ENCODE results near the gene MACF1.

Gene MACF1

DNA sequence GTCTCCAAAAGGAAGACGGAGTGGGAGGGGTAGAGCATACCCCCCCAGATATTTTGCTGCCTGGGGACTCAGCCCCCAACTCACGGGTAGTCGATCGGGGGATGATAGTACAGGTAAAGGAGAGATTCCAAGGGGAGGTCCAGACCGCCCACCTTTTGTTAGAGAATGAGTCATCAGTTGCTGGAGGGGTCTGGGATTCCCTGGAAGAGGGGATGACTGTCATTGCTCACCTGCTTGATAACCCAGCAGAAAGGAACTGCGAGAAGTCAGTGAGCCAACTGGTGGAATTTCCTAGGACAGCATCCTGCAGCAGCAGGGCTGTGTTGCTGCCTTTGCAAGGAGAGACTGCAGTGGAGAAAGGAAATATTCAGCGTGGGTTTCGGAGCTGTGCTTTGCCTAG is 64.4 kb downstream of the MACF1 start:
- DNase-seq: no peak

DNA sequence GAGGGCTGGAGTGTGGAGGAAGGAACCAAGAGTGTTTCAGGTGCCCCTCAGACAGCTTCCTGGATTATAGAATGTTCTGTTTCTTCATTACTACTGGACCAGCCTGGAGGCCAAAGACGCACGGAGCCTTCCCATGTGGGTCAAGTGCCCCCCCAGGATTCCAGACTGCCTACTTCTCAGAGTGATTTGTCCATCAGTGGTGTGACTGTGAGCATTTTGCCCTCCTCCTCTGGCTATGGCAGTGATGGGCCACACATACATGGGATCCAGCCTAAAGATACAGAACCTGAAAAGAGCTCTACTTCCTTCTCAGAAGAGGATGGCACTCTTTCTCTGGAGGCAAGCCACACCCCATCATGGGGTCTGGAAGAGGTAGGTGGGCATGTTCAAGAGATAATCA is 64.9 kb downstream of the MACF1 start:
- no peak for DNase-seq

DNA sequence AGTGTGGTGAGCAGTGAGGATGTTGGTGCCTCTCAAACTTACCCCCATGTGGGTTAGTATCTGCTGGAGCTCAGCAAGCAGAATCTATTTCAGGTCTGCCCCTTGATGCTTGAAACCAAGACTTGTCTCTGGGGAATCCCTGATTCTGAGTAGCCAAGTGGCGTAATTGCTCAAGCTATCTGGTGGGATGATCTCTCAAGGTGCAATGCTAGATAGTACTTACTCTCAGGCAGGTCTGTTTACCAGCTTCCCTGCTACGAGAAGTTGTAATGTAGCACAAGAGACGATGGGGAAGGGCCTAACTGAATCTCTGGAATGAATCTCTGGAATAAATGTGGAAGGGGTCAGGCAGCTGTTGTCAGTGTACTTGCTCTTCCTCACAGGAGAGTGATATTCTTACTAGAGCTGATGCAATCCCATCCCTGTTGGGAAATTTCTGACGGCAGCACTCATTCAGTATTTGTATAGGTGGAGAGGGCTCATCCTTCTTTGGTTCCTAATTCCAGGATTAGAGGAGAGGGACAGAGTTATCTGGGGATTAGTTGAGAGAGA is 65.4 kb downstream of the MACF1 start:
- DNase-seq: peak; percentile 50

DNA sequence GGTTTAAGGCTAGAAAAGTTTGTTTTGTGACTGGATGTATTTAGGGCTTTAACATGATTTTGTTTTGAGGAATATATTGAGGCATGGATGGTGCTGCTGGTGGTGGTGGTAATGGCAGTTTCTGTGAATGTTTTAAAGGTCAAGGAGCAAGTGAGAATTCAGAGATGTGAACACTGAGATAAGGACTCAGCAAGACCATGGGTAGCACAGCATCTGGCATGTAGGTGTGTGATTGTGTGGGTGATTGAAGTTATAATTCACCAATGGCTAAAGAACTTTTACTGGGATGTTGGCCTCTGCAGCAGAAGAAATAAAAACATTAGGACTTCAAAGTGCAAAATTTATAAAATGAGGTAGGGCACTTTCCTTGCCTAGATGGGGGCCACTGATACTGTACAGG is 65.9 kb downstream of the MACF1 start:
- DNase-seq: no peak

DNA sequence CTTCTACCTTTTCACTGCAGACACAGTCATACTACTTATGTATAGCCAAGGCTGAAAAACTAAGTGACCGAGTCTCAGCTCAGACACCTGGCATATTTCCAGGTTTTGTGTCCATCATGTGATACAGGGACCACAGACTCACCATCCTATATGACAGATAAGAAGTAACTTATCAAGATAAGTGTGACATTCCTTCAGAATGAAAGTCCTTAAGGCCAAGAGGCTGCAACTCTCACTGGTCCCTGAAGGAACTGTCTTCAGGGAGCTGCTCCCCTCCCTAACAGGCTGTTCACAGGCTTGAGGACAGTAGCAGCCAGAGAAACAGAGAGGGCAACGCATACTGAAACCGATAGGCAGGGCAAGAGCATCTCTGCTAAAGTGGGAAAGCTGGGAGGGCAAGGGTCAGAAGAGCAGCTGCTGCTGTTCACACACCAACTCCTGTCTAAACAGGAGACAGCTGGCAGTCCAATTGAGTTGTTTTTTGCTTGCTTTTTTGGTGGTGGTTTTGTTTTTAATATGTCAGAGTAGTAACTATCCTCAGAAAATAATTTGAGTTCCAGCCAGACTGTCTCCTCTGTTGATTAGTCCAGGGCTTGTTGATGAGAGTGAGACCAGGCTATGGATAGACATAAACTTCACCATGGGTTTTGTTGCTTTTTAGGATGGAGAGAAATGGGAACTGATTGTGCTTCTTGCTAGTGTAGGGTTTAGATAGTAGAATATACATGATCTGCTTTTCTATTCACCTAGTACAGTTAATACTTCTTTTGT is 67.7 kb downstream of the MACF1 start:
- no peak for DNase-seq

DNA sequence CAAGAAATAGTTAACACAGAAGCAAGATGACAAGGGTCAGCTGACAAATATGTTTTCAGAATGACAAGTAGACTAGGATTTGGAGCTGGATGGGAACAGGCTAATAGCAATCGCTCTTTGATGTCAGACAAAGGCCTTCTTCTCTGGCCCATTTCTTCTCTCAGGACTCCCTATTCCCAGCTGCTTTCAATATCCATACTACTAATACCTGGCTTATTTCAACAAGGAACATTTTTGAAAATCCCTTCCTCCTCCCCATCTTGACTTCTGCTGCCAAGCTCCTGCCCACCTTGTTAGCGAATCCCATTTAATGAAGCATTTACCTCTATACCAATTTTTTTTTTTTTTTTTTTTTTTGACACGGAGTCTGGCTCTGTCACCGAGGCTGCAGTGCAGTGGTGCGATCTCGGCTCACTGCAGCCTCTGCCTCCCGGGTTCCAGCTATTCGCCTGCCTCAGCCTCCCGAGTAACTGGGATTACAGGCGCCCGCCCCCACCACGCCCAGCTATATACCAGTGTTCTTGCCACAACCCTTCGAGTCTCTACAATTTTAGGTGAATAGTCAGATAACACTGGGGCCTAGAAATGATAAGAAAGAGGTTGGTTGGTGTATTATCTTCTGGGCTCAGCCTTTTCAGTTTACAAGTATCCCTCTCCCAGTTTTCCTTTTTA is 68.4 kb downstream of the MACF1 start:
- DNase-seq: no peak

DNA sequence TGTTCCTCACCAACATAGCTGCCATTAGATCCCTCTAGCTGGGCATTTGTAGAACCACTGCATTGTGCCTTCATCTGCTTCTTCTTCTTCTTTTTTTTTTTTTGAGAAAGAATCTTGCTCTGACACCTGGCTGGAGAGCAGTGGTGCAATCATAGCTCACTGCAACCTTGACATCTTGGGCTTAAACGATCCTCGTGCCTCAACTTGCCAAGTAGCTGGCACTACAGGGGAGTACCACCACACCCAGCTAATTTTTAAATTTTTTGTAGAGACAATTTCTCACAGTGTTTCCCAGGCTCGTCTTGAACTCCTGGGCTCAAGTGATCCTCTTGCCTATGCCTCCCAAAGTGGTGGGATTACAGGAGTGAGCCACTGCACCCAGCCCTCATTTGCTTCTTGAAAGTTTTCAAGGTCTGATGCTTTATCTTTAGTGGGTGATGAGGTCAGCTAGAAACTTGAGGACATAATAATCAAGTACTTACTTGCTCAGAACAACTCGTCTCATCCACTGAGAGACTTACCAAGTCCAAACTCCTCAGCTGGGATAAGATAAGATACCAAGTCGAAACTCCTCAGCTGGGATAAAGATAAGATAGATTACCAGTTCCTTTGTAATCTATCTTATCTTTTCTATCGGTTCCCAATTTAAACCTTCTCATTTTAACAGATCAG is 71.5 kb downstream of the MACF1 start:
- DNase-seq: no peak

DNA sequence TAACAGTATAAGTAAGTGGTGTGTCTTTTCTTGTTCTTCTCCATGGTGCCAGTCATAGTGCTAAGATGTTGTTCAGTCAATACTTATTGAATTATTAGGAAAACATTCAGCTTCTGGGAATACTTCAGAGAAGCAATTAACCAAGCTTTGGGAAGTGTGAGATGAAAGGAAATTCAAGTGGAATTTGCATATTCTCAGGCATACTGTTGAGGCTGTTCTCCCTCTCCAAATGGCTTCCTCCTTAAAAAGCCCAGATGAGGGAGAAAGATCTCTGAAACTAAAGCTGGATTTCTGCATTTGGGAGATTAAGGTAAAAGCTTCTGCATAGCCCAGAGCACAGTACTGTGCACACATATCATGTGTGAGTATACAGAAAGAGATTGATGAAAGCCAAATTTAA is 73.4 kb downstream of the MACF1 start:
- DNase-seq: no peak

DNA sequence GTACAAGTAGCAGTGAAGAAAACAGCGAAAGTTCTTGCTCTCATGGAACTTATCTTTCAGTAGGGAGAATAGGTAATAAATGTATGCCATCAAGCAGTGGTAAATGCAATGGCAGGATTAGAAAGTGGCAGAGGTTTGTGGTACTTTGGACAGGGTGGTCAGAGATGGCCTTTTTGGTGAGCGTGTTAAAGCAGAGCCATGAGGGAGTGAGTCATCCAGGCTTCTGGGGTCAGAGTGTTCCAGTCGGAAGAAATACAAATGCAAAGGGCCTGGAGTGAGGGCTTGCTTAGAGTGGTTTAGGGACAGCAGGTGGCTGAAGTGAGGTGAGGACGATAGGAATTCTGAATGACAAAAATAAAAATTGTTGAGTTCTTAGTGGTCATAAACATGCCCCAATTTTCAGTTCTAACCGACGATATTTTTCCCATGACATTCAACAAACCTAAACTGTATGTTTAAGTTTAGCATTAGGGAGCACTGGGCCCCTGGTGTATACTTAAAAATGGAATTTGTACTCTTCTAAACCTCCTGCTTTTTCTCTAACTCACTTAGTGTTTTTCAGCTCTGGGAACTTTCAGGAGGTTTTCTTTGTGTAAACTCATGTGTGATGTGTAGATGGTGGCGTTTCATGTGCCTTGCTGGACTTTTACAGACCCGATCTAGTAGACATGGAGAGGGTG is 78.2 kb downstream of the MACF1 start:
- DNase-seq: no peak

DNA sequence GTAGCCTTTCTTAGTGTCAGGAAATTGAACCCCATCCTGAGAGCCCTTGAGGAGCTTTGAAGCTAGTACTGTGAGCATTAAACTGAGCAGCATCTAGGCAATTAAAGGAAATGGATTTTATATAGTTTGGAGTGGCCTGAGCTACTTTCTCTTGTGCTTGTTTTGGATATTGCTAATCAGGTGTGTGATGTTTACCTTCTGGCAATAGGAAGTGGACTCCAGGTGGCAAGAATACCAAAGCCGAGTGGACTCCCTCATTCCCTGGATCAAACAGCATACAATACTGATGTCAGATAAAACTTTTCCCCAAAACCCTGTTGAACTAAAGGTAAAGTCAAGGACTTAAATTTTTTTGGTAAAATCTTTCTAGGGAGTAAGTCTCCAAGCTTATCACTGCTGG is 79.4 kb downstream of the MACF1 start:
- no peak for DNase-seq

DNA sequence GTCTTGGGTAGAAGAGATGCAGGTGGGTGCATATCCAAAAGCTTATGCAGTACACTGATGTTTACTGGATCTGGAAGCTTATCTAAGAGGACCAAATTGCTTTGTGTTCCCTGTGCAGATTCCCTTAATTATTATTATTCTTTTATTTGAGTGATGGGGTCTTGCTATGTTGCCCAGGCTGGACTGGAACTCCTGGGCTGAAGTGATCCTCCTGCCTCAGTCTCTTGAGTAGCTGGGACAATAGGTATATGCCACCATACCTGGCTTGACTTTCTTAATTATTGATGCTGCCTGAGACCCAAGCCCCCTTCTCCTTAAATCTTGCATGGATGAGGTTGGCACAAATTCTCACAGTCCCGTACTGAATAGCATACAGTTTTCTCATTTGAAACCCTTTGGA is 83.0 kb downstream of the MACF1 start:
- no peak for DNase-seq

DNA sequence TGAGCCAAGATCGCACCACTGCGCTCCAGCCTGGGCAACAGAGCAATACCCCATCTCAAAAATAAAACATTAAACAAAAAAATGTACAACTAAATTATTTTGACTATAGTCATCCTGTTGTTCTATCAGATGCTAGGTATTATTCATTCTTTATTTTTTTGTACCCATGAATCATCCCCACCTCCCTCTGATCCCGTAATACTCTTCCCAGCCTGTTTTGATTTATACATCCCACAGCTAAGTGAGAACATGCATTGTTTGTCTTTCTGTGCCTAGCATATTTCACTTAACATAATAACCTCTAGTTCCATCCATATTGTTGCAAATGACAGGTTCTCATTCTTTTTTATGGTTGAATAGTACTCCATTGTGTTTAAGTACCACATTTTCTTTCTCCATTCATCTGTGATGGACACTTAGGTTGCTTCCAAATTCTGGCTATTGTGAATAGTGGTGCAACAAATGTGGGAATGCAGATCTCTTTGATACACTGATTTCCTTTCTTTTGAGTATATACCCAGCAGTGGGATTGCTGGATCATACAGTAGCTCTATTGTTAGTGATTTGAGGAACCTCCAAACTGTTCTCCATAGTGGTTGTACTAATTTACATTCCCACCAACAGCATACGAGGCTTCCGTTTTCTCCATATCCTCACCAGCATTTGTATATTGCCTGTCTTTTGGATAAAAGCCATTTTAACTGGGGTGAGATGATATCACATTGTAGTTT is 84.4 kb downstream of the MACF1 start:
- no peak for DNase-seq

DNA sequence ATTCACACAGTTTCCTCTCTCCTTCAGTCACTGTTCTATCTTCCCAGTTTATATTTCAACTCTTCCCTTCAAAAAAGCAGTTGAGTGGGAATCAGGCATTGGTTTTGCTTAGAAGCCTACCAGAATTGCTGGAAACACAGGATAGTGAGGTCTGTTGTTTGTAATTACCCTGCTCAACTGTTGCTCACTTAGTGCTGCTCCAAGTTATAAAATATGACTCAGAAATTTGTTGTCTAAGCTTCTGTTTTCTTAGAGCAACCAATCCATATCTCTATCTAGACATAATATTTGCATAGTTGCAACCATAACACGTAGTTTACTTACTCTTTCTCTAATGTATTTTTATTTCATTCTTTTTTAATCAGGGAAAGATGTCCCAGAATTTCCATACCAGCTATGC is 87.9 kb downstream of the MACF1 start:
- DNase-seq: no peak

DNA sequence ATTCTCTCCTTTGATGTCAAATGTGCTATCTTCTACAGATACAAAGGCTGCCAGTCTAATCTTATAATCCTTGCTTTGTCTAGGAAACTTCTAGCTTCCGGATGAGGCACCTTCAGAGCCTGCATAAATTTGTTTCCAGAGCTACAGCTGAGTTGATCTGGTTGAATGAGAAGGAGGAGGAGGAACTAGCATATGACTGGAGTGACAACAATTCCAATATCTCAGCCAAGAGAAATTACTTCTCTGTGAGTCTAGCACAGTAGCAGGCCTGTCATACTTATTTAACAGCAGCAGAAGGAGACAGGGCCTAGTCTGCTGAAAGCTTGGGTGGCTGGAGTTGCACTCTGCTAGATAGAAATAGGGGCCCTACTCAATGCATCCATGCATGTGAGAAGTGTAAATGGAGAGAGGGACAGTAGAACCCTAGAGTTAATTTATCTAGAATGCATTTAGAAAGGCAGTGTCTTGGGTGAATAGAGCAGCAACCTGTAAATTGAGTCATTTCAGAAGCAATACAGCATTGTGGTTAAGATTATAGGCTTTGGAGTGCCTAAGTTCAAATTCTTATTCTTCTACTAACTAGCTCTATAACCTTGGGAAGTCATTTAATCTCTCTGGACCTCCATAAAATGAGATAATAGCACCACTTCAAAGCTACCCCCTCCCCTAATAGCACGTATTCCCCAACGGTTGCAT is 89.0 kb downstream of the MACF1 start:
- DNase-seq: no peak

DNA sequence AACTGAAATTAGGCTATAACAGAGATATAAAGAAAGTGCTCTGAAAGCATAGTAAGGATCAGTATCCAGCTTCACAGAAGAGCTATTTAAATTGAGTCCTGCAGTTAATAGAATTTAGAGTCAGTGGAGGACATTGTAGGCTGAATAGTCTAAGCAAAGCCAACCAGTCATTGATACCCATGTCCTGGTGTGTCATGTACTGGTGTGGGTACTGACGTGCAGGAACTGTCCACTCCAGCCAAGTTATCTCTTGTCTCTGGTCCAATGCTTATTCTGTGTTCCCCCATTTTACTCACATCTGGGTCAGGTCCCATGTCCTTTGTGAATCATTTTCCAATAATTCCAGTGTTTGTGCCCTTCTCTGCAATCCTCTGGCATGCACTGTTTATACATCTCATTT is 90.0 kb downstream of the MACF1 start:
- no peak for DNase-seq

DNA sequence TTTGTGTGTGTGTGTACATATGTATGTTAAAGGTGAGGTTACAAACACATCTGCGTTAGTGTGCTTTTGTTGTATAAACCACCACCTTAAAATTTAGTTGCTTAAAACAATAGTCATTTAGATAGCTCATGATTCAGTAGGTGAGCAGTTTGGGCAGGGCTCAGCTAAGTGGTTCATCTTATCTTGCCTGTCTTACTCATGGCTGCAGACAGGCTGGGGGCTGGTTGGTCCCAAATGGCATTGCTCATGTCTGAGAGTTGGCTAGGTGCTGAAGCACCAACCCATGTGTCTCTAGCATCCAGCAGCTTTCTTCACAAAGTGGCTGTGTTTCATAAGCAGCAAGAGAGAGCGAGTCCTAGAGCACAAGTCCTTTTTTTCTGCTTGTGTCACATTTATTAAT is 91.4 kb downstream of the MACF1 start:
- no peak for DNase-seq

DNA sequence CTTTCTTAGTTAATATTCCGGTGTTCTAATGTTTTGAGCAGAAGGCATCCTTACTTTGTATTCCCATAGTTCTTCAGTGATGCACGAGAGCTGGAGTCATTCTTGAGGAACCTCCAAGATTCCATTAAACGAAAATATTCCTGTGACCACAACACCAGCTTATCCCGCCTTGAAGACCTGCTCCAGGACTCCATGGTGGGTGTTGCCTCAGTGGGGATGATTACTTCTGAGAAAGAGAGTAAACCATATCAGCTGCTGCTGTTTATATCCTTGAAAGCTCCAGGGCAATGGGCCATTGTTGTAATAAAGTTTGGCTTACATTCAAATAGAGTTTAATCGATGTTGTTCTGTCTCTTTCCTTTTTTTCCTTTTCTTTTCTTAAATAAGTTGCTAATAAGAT is 93.1 kb downstream of the MACF1 start:
- no peak for DNase-seq

DNA sequence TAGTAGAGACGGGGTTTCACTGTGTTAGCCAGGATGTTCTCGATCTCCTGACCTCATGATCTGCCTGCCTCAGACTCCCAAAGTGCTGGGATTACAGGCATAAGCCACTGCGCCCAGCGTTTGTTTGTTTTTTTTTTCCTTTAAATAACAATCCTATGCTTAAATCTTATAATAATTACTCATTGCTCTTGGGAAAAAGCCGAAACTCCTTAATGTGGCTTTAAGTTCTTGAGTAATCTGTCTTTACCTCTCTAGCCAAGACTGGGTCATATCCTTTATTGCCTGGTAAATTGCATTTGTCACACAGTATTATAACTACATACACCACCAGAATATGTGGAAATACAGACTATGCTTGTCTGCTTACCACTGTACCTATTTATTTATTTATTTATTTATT is 97.1 kb downstream of the MACF1 start:
- DNase-seq: no peak

DNA sequence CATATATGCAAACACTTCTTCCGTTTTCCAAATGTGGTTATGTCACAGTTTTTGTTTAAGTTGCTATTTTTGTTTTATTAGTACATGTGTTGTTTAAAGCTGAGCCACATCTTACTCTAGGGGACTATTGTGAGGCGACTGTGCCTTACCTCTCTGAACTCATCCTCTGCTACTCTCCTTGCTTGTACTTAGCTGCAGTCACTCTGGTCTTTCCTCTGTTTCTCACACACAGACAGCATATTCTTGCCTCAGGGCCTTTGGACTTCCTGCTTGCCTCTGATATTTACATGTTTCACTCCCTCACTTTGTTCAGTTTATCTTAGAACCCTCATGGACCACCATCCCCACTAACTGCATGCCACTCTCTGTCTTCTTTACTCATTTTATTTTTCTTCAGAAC is 101.1 kb downstream of the MACF1 start:
- no peak for DNase-seq

DNA sequence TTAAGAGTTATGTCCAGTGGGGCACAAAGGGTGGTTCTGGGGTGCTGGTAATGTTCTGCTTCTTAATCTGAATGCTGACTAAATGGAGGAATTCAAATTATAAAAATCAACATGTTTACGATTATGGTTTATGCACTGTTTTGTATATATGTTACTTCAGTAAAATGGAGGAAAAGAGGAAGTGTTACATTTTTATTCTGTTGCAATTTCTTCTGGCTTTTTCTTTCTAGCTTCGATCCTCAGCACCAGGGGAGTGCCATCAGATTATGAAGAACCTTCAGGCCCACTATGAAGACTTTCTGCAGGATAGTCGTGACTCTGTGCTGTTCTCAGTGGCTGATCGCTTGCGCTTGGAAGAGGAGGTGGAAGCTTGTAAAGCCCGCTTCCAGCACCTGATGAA is 105.5 kb downstream of the MACF1 start:
- peak; percentile 38 for DNase-seq

DNA sequence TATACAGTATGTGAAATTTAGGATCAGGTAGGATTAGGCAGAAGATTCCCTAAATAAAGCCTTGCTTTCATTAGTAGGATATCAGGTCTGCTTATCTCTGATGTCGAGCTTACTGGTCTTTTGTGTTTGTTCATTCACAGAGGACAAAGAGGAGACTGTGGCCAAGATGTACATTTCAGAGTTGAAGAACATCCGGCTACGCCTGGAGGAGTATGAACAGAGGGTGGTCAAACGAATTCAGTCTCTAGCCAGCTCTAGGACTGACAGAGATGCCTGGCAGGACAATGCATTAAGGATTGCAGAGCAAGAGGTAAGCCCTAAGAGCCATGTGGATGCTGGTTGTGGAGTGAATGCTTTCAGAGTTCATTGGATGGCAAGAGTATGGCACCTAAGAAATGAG is 106.2 kb downstream of the MACF1 start:
- no peak for DNase-seq

DNA sequence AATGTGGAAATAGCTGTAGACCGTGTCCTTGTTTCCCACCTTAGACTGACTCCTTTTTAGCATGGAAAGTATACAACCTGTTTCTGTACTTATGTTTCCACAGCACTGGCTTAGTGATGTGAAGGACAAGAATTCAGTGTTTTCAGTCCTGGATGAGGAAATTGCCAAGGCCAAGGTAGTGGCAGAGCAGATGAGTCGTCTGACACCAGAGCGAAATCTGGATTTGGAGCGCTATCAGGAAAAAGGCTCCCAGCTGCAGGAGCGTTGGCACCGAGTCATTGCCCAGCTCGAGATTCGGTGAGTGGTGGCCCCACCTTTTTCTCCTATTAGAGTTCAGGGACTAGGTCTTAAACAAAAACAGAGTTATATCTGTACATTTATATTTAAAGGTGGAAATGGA is 112.6 kb downstream of the MACF1 start:
- no peak for DNase-seq
